ENCODE measurements around the gene DEPDC7.
"Not testable (repeated sequence)": the region's sequence is repeated elsewhere in the genome, so short reads cannot be mapped to it uniquely, and the experiment has no call there.

The DEPDC7 gene

GRCh38 chr11:33006010-33006409 lies 9.7 kb upstream of the DEPDC7 start:
- H3K4me1 Mint-ChIP-seq = peaks cover 27% of the 10 kb centered on the region
- H3K36me3 Mint-ChIP-seq (ENCODE audit: low read depth) = no peaks in the 10 kb centered on the region
- H3K27me3 Mint-ChIP-seq = no peaks in the 10 kb centered on the region
- no peak overlapping the region for H3K27ac Mint-ChIP-seq
- H3K9me3 Mint-ChIP-seq = no peaks in the 10 kb centered on the region
- ATAC-seq (no peak), DNase-seq (no peak)
- H3K4me3 Mint-ChIP-seq = no peak overlapping the region

- DNase-seq (no peak), ATAC-seq (no peak)
- Mint-ChIP-seq H3K27me3 (peaks cover 16% of the 10 kb centered on the region), H3K9me3 (no peaks in the 10 kb centered on the region), H3K27ac (no peak overlapping the region), H3K4me3 (no peak overlapping the region), H3K36me3 (ENCODE audit: low read depth) (no peaks in the 10 kb centered on the region), H3K4me1 (peaks cover 43% of the 10 kb centered on the region)
Observed at GRCh38 chr11:33013755-33014154, 1.9 kb upstream of the DEPDC7 start.

- ATAC-seq = no peak
- no peak for DNase-seq
- H3K36me3 Mint-ChIP-seq (ENCODE audit: low read depth) = no peaks in the 10 kb centered on the region
- no peak overlapping the region for H3K27ac Mint-ChIP-seq
- no peaks in the 10 kb centered on the region for H3K9me3 Mint-ChIP-seq
- peaks cover 36% of the 10 kb centered on the region for H3K4me1 Mint-ChIP-seq
- peak overlapping the region; percentile 76 for H3K4me3 Mint-ChIP-seq
- H3K27me3 Mint-ChIP-seq = peaks cover 17% of the 10 kb centered on the region
Observed at GRCh38 chr11:33016654-33017053, 976 bp downstream of the DEPDC7 start.

DNA sequence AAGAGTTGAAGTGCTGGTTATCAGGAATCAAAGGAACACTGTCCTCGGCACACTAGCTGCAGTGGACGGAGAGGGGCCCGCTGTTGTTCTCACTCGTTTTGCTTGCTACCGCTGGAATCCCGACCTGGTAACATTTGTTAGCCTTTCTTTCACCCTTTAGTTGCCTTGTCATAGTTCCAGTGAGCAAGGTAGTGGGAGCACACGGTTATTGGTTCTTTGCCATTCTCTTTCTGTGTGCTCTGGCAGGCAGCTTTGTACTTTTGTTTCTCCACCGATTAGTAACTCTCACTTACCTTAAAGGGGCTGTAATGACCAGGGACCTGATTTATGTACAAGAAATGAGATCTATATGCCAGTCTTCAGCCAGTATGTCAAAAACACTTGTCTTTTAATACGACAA lies 1.8 kb downstream of the DEPDC7 start:
- Mint-ChIP-seq H3K4me1 (peaks cover 35% of the 10 kb centered on the region), H3K27me3 (peaks cover 17% of the 10 kb centered on the region), H3K9me3 (no peaks in the 10 kb centered on the region), H3K36me3 (ENCODE audit: low read depth) (no peaks in the 10 kb centered on the region), H3K27ac (no peak overlapping the region), H3K4me3 (no peak overlapping the region)
- ATAC-seq (no peak), DNase-seq (no peak)

GRCh38 chr11:33017965-33018364 lies 2.3 kb downstream of the DEPDC7 start:
- Mint-ChIP-seq H3K4me3 (no peak overlapping the region), H3K4me1 (peaks cover 30% of the 10 kb centered on the region), H3K9me3 (no peaks in the 10 kb centered on the region), H3K27me3 (peaks cover 17% of the 10 kb centered on the region), H3K27ac (no peak overlapping the region), H3K36me3 (ENCODE audit: low read depth) (no peaks in the 10 kb centered on the region)
- DNase-seq (no peak), ATAC-seq (no peak)

GRCh38 chr11:33018840-33019239 lies 3.2 kb downstream of the DEPDC7 start:
- DNase-seq (no peak), ATAC-seq (no peak)
- Mint-ChIP-seq H3K4me3 (no peak overlapping the region), H3K9me3 (no peaks in the 10 kb centered on the region), H3K36me3 (ENCODE audit: low read depth) (no peaks in the 10 kb centered on the region), H3K27me3 (peaks cover 17% of the 10 kb centered on the region), H3K27ac (no peak overlapping the region), H3K4me1 (peaks cover 29% of the 10 kb centered on the region)

- H3K4me1 Mint-ChIP-seq = peaks cover 23% of the 10 kb centered on the region
- no peaks in the 10 kb centered on the region for H3K36me3 Mint-ChIP-seq (ENCODE audit: low read depth)
- no peak for DNase-seq
- no peak for ATAC-seq
- H3K9me3 Mint-ChIP-seq = no peaks in the 10 kb centered on the region
- peaks cover 13% of the 10 kb centered on the region for H3K27me3 Mint-ChIP-seq
- H3K4me3 Mint-ChIP-seq = no peak overlapping the region
- no peak overlapping the region for H3K27ac Mint-ChIP-seq
Observed at GRCh38 chr11:33021501-33021900, 5.8 kb downstream of the DEPDC7 start.

- Mint-ChIP-seq H3K27me3 (peaks cover 11% of the 10 kb centered on the region), H3K4me1 (peaks cover 18% of the 10 kb centered on the region), H3K36me3 (ENCODE audit: low read depth) (no peaks in the 10 kb centered on the region), H3K4me3 (no peak overlapping the region), H3K27ac (no peak overlapping the region), H3K9me3 (no peaks in the 10 kb centered on the region)
- no peak for DNase-seq
- peak; percentile 63 for ATAC-seq
Observed at GRCh38 chr11:33021937-33022336, 6.3 kb downstream of the DEPDC7 start.

- Mint-ChIP-seq H3K9me3 (no peaks in the 10 kb centered on the region), H3K4me3 (no peak overlapping the region), H3K27me3 (no peaks in the 10 kb centered on the region), H3K4me1 (peaks cover 11% of the 10 kb centered on the region), H3K36me3 (ENCODE audit: low read depth) (no peaks in the 10 kb centered on the region), H3K27ac (no peak overlapping the region)
- no peak for ATAC-seq
- no peak for DNase-seq
Observed at GRCh38 chr11:33025339-33025722, 9.7 kb downstream of the DEPDC7 start.

DNA sequence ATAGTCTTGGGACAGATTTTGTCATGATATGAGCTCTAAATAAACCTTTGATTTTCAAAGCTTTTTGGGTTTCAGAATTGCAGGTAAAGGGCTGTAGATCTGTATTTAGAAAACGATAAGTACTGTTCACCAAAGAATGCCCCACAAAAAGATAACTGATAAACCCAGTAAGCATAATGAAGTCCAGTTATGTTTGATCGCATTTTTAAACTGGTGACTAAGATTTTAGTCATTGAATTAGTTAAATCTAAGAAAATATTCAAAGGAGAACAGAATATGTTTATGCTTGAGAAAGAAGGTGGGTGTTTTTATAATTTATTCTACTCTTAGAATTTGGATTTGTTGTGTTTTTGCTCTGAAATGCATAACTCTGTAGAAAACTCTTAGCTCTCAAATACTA lies 11.6 kb downstream of the DEPDC7 start:
- Mint-ChIP-seq H3K4me1 (peaks cover 1% of the 10 kb centered on the region), H3K36me3 (ENCODE audit: low read depth) (peaks cover 2% of the 10 kb centered on the region)

GRCh38 chr11:33027846-33028536 lies 12.3 kb downstream of the DEPDC7 start:
- no peaks in the 10 kb centered on the region for H3K27me3 Mint-ChIP-seq
- peaks cover 2% of the 10 kb centered on the region for H3K36me3 Mint-ChIP-seq (ENCODE audit: low read depth)
- H3K4me1 Mint-ChIP-seq = no peaks in the 10 kb centered on the region
- no peaks in the 10 kb centered on the region for H3K9me3 Mint-ChIP-seq
- H3K27ac Mint-ChIP-seq = no peak overlapping the region
- DNase-seq (no peak), ATAC-seq (no peak)
- no peak overlapping the region for H3K4me3 Mint-ChIP-seq

More for the DNA sequence above, 11.6 kb downstream of the DEPDC7 start:
- H3K9me3 Mint-ChIP-seq = no peaks in the 10 kb centered on the region
- H3K4me3 Mint-ChIP-seq = no peak overlapping the region
- ATAC-seq (no peak), DNase-seq (no peak)
- H3K27ac Mint-ChIP-seq = no peak overlapping the region
- no peaks in the 10 kb centered on the region for H3K27me3 Mint-ChIP-seq

GRCh38 chr11:33028537-33028914 lies 12.8 kb downstream of the DEPDC7 start:
- H3K27ac Mint-ChIP-seq = no peak overlapping the region
- DNase-seq (no peak), ATAC-seq (no peak)
- peaks cover 2% of the 10 kb centered on the region for H3K36me3 Mint-ChIP-seq (ENCODE audit: low read depth)
- H3K4me3 Mint-ChIP-seq = no peak overlapping the region
- no peaks in the 10 kb centered on the region for H3K27me3 Mint-ChIP-seq
- no peaks in the 10 kb centered on the region for H3K9me3 Mint-ChIP-seq
- no peaks in the 10 kb centered on the region for H3K4me1 Mint-ChIP-seq

GRCh38 chr11:33029218-33029617 lies 13.5 kb downstream of the DEPDC7 start:
- not testable (repeated sequence) for H3K9me3 Mint-ChIP-seq; H3K4me1 Mint-ChIP-seq; DNase-seq; H3K27me3 Mint-ChIP-seq; H3K4me3 Mint-ChIP-seq; ATAC-seq; H3K36me3 Mint-ChIP-seq (ENCODE audit: low read depth); H3K27ac Mint-ChIP-seq

DNA sequence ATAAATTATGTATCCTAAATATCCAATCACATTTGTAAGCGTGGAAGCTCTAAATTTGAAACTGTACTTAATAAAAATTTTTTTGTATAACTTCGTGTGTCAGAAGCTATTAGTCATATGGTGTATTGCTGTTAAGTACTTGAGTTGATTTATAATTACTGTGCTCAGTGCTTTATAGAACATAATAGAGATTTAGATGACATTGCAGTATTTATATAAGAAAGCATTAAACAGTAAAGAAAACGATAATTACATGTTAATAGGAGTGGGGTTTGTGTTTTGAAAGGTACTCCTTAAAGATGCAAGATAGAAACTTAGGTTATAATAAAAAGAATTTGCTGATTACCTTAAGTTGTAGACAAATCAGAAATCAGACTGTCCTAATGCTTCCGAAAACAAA lies 17.8 kb downstream of the DEPDC7 start:
- Mint-ChIP-seq H3K9me3 (no peaks in the 10 kb centered on the region), H3K4me3 (no peak overlapping the region), H3K27ac (no peak overlapping the region), H3K4me1 (peaks cover 4% of the 10 kb centered on the region), H3K36me3 (ENCODE audit: low read depth) (peaks cover 2% of the 10 kb centered on the region), H3K27me3 (no peaks in the 10 kb centered on the region)
- ATAC-seq (no peak), DNase-seq (no peak)

DNA sequence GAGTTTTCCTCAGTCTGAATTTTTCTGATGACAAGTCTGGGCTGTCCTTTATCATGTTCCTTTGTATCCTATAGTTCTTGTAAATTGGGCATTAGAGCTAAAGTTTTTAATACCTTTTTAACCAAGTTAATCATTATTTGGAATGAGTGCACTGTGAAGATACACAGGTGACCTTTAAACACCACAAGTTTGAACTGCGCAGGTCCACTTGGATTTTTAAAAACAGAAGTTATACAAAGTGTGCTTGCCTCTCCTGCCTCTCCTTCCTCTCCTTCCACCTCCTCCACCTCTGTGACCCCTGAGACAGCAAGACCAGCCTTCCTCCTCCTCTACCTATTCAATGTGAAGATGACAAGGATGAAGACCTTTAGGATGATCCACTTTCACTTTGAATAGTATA lies 19.3 kb downstream of the DEPDC7 start:
- Mint-ChIP-seq H3K36me3 (ENCODE audit: low read depth) (peaks cover 2% of the 10 kb centered on the region), H3K9me3 (no peaks in the 10 kb centered on the region), H3K4me3 (no peak overlapping the region), H3K27me3 (no peaks in the 10 kb centered on the region), H3K27ac (no peak overlapping the region), H3K4me1 (peaks cover 10% of the 10 kb centered on the region)
- DNase-seq (no peak), ATAC-seq (no peak)

Measured in activated naive CD8-positive, alpha-beta T cell treated with anti-CD3 and anti-CD28 coated beads, Interleukin-2, amount 50 U/mL, for 24 hours (primary cell).